GM12874 (cell line): Measurements from ENCODE around the gene TAS2R8.

ENCODE experiments used
- CTCF ChIP-seq: IDR thresholded peaks from 2 replicates; pipeline ENCODE4 v1.5.1; 2011; ENCODE audit warnings: low read depth, mild to moderate bottlenecking, control low read depth, low read length, moderate library complexity; ENCODE audit not compliant: insufficient read depth

Gene TAS2R8

DNA sequence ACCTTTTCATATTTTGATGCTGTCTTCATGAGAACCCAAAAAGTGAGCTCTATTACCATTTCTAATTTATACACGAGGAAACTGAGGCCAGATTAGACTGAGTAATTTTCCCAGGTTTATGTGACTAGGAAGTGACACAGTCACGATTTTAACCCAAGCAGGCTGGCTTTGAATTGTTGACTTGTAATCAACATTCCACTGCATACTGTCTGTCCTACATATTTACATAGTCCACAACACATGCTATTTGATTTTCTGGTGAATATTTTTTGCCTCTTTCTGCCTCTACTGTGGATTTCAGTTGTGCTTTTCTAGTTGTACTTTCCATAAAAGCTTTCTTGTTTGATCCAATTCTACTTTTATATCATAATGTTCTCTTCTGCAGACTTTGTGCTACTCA is 12.9 kb downstream of the TAS2R8 start:
- TF ChIP-seq CTCF, result no peak

- no peak for TF ChIP-seq CTCF
These were observed 23.8 kb downstream of the TAS2R8 start for GRCh38 chr12:10783252-10783651.

DNA sequence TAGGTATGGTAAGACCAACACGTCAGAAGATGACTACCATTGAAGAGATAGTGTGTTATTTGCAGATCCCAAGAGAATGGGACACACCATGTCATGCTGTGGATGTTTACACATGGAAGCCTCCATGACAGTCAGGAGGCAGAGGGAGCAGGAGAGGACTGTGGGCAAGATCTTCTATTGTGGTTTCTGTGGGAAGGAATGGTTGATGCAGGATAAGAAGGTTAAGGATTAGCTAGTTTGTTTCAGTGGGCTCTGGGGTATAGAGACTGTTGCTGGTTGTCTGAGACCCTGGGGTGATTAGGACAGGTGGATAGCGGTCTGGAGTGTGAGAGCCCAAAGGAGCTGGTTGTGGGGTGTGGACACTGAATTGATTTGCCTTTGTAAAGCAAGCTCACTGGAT is 28.0 kb downstream of the TAS2R8 start:
- no peak for TF ChIP-seq CTCF

DNA sequence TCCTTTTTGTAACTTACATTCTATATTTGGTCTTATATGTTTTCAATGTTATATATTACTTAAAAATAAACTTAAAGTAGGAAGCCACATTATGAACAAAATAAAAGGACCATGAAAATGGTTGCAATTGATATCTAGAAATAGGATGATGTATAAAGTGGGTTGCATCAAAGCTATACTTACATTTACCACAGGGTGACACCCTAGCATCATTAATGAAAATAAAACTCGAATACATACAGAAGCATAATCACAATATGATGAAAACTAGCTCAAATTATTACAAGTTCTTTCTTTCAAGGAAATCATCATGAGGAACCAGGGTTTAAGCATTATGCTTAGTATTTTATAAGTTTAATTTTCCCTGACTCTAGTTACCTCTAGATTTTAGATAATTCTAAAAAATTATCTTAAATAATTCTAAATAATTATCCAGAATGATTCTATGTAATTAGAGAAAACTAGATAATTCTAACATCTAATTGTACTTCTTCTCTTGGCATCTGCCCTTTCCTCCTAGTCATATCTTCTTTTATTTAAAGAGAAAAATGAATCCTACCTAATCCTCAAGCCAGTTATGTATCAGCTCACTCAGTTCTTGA is 35.9 kb downstream of the TAS2R8 start:
- peak; percentile 19; the same call in 1 of the 2 replicates for TF ChIP-seq CTCF

DNA sequence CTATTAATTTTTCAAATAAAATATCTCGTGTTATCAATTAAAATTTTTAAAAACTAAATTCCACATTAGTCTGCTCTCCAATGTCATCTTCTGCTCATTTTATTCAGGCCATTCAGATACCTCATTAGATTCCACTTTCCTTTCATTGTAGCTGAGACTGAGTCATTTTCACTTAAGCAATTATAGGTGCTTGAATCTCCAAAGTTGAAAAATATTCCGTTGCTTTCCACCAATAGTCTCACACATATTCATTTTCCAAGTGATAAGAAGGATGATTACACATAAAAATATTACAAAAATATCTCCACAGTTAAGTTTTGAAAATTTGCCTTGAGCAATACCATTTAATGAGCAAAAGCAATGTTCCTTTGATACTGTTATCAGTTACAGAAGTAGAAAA is 47.4 kb downstream of the TAS2R8 start:
- no peak for TF ChIP-seq CTCF

DNA sequence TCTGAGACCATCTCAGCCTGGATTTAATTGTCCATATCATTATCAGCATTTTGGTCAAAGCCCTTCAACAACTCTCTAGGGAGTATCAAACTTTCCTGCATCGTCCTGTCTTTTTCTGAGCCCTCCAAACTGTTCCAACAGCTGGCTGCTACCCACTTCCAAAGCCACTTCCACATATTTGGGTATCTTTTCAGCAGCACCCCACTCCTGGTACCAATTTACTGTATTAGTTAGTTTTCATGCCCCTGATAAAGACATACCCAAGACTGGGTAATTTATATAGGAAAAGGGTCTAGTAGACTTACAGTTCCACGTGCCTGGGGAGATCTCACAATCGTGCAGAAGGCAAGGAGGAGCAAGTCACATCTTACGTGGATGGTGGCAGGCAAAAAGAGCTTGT is 50.9 kb downstream of the TAS2R8 start:
- no peak for TF ChIP-seq CTCF
